ENCODE results near the gene C1orf116.

- TF ChIP-seq POLR2AphosphoS5 (IDR thresholded peaks at IDR 0.05): no peak
- no peak for TF ChIP-seq CTCF (IDR thresholded peaks at IDR 0.05; ENCODE audit: poor library complexity, severe bottlenecking)
- TF ChIP-seq EP300 (conservative IDR thresholded peaks at IDR 0.05; ENCODE audit: poor library complexity, severe bottlenecking): no peak
Observed at GRCh38 chr1:206985162-206985749, 47.3 kb downstream of the C1orf116 start.

Data from neural cell (in vitro differentiated cells).